Stromal cell of bone marrow (primary cell): Measurements from ENCODE around the gene LGALS12.
"Not testable (repeated sequence)": the region's sequence is repeated elsewhere in the genome, so short reads cannot be mapped to it uniquely, and the experiment has no call there.

Experiments used
- DNase-seq: peaks from one replicate; pipeline ENCODE4 v3.0.0-alpha.2; 2012; ENCODE audit warnings: low read depth

LGALS12 gene

DNA sequence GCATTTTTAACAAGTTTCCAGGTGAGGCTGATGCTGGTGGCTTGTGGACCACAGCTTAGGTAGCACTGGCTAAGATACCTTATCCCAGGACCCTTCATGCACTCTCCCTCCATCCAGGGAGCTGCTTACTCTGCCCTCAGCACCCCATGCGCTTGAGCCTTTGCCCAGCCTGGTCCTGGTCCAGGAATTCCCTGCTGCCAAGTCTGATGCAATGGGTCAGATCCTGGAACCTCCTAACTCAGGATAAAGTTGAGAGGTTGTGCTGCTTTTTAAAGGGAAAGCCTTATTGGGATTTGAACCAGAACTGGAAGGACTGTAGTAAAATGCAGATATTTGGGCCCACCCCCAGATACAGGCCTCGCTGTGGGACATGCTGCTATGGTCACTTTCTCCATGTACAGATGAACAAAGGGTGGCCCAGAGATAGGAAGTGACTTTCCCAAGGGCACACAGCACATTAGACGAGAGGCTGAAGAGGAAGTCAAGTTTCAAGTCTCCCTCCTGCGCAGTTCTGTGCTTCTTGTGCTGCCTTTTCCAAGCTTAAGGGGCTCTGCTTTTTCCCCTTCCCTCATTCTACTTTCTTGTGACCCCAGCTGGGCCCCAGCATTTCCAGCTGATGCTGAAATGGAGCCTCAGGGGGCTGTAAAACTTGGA is 824 bp upstream of the LGALS12 start:
- no peak for DNase-seq

DNA sequence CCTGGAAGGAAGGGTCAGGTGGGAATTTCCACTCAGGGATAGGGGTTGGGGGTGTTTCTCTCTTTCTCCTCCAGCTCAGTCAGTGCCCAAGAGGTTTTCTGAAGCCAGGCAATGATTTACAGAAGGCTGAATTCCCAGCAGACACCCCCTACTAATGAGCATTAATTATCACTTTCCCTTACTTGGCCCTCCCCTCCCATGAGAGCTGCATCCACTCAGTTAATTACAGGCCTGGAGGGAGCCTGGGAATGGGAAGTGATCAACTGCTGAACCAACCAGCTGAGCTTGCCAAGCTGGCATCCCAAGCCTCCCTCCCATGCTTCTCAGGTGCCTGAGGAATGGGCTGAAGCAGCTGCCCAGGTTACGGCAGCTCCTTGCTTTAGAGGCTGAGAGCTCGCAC is 992 bp downstream of the LGALS12 start:
- DNase-seq: no peak

DNA sequence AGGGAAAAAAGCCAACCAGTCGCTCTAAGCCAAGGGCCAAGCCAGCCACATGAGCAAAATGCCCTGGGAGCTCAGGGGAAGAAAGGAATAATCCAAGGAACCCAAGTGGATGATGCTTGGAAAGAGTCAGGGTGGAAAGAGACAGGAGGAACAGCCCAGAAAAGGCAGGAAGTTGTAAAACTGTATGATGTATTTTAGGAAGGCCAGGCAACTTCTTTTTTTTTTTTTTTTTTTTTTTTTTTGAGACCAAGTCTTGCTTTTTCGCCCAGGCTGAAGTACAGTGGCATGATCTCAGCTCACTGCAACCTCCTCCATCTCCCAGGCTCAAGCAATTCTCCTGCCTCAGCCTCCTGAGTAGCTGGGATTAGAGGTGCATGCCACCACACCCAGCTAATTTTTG is 1.6 kb downstream of the LGALS12 start:
- DNase-seq: no peak

DNA sequence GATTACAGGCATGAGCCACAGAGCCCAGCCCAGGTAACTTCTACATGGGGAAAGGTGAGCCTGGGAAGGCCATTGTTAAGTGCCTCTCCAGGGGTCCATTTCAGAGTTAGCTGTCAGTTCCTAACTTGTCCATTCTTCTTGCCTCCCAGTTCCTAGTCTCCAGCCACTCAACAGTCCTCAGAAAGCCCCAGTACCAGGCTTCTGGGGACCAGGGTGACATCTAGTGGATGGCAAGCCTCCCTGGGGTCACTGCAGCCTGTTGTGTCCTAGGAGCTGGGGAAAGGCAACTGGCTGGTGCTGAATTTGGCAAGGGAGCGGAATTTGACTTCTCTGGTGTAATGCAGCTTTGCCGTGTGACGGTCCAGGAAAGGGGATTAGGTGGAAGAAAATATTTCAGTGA is 2.1 kb downstream of the LGALS12 start:
- DNase-seq: no peak

DNA sequence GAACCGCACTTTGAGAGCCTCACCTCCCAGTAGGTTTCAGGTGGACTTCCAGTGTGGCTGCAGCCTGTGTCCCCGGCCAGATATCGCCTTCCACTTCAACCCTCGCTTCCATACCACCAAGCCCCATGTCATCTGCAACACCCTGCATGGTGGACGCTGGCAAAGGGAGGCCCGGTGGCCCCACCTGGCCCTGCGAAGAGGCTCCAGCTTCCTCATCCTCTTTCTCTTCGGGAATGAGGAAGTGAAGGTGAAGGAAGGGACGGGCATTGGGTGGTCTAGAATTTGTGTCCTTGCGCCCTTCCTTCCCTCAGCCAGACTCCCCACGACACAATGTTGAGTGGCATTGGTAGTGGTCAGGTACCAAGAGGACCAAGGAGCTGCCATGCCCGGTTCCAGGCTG is 2.9 kb downstream of the LGALS12 start:
- no peak for DNase-seq

DNA sequence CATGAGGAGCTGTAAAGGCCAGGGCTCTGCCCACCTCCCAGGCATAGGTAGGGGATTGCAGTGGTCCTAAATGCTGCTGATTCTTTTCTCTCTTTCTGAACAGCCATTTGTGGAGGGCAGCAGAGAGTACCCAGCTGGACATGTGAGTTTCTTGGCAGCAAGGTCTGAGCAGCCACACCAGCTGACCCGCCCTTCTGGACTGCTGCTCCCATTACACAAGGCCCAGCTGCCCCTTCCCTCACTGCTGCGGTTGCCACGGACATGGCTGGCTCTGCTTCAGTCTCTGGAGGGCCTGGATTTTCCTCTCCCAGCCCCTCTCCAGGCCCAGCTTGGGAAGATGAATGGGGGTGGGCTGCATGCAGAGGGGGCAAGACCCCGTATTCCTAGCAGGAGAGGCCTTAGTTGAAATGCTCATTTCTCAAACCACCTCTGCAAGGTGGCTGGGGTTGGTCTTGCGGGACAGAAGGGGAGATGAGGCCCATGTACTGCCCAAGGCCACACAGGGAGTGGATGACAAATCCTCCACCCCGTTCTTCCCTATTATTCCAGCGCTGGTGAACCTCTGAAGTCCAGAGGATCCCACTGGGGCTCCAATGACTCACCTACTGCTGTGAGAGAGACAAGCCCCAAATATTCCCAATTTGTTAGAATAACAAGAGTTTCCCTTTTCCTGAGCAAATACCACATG is 4.6 kb downstream of the LGALS12 start:
- DNase-seq: peak; percentile 89

DNA sequence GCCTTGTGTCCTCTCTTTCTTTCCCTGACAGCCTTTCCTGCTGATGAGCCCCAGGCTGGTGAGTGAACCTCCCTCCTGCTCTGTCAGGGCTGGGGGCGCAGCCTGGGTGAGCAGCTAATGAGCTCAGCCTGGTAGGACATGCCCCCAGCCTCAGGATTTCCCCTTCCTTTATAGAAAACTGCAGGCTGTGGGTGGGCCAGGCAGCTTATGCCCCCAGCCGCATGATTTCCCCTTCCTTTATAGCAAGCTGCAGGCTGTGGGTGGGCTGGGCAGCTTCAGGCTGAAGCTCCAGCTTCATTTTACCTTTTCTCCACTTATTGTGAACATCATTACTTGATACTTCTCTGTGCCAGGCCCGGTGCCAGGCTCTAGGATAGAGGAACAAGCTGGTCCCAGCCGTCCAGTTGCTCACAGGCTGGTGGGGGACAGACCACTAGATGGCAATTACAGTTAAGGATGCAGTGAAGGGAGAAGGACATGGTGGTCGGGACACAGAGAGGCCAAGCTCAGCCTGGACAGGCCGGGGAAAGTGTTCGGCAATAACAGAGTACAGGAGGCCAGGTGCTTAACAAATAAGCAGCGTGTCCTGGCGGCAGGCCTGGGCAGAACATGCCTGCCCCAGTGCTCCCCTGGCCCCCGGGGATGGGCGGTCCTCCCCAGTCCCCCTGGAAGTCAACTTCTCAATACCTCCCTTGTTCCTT is 5.3 kb downstream of the LGALS12 start:
- DNase-seq: no peak

DNA sequence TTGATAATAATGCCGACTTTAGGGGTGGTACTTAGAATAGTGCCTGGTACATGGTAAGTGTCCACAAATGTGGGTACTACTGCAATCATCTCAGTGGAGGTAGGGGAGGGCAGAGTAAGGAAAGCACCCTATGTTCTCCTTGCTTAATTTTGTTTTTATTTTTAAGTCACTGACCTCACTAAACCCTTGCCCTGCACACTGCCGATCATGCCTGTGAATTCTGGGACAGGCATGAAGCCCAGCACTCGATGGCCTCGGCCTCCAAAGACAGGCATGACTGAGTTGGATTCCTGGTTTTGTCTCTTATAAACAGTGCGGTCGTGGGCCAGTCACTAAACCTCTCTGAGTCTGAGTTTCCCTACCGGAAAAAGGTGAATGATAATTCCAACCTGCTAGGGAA is 6.9 kb downstream of the LGALS12 start:
- DNase-seq: no peak

DNA sequence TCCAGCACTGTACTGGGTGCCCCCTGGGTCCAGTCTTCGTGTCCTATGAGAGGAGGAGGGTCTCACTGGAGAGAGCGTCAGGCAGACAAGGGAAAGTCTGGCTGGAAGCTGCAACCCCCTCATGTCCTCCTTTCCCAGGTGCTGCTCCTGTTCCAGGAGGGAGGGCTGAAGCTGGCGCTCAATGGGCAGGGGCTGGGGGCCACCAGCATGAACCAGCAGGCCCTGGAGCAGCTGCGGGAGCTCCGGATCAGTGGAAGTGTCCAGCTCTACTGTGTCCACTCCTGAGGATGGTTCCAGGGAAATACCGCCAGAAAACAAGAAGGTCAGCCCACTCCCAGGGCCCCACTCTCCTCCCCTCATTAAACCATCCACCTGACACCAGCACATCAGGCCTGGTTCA is 10.2 kb downstream of the LGALS12 start:
- no peak for DNase-seq

DNA sequence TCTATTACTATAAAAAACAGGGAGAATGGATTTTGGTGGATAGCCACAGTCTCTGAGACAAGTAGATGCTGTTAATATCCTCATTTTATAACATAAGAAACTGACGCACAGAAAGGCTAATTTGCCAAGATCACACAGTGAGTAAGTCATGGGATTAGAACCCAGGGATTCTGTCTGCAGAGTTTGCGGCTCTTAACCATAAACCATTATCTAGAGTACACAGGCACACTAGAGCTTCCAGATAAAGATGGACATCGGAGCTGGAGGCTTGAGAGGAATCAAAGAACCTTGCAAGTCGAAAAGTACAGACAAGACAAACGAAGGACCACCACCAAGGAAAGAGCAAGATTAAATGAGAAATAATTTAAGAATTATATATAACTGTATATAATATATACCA is 11.3 kb downstream of the LGALS12 start:
- no peak for DNase-seq

DNA sequence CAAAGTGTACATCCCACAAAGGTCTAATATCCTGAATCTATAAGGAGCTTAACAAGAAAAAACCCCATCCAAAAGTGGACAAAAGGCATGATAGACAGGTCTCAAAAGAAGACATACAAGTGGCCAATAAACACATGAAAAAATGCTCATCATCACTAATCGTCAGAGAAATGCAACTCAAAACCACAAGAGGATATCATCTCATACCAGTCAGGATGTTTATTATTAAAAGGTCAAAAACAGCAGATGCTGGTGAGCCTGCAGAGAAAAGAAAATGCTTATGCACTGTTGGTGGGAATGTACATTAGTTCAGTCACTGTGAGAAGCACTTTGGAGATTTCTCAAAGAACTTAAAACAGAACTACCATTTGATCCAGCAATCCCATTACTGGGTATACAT is 12.7 kb downstream of the LGALS12 start:
- DNase-seq: no peak

DNA sequence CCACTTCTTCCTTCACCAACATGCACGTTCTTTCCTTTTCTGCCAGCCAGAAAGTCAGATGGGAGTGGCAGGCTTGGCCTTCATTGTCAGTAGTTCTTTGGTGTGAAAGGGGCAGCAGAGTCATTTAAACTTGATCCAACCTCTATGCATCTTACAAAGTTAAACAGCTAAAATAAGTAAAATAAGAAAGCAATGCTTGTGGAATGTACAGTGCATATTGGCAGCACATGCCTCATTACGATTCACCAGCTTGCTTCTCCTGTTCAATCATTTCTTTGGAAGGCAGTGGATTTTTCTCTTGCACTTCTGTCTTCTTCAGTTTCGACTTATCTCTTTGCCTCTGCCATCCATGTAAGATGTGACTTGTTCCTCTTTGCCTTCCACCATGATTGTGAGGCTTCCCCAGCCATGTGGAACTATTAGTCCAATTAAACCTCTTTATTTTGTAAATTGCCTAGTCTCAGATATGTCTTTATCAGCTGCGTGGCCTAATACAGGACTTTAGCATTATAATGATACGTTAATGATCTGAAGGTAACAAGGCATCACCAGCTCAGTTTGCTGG is 14.8 kb downstream of the LGALS12 start:
- no peak for DNase-seq

DNA sequence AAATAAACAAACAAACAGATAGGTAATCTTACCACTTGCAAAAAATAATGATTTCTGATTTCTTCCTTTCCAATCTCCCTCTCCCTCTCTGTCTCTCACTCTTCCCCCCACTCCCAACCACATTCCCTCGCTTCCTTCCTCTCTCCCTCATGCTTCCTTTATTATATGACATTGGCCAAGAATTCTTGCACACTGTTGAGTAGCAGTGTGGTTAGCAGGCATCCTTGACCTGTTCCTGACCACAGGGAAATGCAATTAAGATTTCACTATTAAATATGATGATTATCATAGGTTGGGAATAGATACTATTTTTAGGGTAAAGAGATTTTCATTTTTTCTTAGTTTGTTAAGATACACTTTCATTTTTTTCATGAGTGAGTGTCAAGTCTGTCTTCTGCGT is 16.0 kb downstream of the LGALS12 start:
- no peak for DNase-seq

DNA sequence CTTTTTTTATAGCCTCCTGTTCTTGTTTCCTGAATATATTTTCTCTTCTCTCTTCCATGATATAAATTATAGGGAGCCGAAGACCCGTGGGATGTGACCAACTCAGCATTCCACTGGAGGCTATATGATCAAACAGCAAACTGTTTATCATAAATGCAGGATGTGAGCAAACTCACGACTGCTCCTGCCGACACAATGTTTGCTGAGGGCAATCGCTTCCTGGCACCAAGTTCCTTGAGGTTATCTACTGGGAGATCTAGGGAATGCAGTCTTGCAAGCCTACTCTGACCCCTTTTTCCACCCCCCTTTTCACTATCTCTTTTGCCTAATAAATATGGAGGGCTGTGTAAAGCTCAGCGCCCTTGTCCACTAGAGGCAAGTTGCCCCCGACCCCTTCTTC is 17.3 kb downstream of the LGALS12 start:
- DNase-seq: no peak

DNA sequence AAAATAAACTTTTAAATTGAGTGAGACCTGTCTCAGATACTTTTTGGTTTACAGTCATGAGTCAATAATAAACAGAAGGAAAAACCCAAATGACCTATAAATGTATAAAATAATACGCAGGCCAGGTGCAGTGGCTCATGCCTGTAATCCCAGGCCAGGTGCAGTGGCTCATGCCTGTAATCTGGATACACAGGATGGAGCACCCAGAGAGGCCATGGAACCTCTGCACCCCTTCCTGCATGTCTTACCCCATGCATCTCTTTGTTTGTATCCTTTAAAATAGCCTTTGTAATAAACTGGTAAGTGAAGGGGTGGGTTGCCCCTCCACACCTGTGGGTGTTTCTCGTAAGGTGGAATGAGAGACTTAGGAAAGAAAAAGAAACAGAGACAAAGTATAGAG is 21.8 kb downstream of the LGALS12 start:
- no peak for DNase-seq

DNA sequence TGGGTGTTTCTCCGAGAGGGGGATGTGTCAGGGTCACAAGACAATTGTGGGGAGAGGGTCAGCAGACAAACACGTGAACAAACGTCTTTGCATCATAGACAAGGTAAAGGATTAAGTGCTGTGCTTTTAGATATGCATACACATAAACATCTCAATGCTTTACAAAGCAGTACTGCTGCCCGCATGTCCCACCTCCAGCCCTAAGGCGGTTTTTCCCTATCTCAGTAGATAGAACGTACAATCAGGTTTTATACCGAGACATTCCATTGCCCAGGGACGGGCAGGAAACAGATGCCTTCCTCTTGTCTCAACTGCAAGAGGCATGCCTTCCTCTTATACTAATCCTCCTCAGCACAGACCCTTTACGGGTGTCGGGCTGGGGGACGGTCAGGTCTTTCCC is 22.3 kb downstream of the LGALS12 start:
- not testable (repeated sequence) for DNase-seq

DNA sequence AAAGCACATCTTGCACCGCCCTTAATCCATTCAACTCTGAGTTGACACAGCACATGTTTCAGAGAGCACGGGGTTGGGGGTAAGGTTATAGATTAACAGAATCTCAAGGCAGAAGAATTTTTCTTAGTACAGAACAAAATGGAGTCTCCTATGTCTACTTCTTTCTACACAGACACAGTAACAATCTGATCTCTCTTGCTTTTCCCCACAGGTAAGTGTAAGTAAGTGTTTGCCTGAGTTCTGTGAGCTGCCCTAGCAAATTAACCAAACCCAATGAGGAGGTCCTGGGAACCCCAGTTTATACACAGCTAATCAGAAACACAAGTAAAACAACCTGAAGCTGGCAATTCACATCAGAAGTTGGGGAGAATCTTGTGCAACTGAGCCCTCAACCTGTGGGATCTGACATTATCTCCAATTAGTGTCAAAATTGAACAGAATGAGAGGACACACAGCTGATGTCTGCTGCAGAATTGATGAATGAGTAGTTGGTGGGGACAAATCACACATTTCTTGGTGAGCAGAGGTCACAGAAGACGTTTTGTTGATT is 22.9 kb downstream of the LGALS12 start:
- DNase-seq: not testable (repeated sequence)

DNA sequence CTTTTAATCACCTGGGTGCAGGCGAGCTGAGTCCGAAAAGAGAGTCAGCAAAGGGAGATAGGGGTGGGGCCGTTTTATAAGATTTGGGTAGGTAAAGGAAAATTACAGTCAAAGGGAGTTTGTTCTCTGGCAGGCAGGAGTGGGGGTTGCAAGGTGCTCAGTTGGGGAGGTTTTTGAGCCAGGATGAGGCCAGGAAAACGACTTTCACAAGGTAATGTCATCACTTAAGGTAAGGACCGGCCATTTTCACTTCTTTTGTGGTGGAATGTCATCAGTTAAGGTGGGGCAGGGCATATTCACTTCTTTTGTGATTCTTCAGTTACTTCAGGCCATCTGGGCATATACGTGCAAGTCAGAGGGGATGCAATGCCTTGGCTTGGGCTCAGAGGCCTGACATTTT is 23.5 kb downstream of the LGALS12 start:
- not testable (repeated sequence) for DNase-seq

DNA sequence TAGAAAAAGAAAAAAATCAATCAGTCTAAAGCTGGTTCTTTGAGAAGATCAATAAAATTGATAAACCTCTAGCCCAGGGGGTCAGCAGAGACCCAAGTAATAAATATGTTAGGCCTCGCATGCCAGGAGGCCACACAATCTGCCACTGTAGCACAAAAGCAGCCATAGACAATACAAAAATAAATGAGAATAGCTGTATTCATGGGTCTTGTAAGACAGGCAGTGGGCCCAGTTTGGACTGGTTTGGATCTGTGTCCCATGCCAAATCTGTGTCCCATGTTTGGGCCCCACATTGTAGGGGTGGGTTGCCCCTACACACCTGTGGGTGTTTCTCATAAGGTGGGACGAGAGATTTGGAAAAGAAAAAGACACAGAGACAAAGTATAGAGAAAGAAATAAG is 24.1 kb downstream of the LGALS12 start:
- no peak for DNase-seq

DNA sequence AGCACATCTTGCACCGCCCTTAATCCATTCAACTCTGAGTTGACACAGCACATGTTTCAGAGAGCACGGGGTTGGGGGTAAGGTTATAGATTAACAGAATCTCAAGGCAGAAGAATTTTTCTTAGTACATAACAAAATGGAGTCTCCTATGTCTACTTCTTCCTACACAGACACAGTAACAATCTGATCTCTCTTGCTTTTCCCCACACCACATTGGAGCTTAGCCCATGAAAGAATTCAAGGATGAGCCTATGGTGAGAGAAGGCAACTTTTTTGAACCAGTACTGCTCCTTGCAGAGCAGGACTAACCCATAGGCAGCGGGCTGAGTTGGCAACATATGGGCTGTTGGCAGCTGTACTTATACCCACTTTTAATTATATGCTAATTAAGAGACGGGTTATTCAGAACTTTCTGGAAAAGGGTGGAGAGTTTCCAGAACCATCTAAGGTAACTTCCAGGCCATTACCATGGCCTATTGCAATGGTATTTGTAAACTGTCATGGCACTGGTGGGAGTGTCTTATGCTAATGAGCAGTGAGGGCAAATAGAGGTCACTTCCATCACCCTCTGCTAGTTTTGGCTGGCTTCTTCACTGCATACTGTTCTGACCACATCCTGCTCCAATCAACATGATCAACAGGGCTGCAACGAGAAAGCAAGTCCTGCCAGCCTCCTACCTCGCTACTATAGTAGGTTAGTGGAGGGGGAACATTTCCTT is 25.3 kb downstream of the LGALS12 start:
- peak; percentile 77 for DNase-seq

DNA sequence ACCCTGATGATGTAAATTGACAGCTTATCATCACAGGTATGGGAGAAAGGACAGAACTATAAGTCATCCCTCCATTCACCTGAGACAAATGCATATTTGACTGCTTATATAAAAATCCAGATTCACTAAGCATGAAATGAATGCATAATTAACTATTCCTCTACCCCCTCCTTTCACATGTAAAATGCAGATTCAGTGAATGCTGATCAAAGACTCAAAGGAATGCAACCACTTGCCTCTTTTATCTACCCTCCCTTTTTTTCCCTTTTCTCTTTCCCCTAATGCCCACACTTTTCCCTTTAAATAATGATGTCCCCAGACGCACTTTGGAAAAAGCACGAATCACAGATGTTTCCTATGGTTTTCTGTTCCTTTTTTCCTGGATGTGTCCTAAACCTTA is 26.2 kb downstream of the LGALS12 start:
- no peak for DNase-seq

DNA sequence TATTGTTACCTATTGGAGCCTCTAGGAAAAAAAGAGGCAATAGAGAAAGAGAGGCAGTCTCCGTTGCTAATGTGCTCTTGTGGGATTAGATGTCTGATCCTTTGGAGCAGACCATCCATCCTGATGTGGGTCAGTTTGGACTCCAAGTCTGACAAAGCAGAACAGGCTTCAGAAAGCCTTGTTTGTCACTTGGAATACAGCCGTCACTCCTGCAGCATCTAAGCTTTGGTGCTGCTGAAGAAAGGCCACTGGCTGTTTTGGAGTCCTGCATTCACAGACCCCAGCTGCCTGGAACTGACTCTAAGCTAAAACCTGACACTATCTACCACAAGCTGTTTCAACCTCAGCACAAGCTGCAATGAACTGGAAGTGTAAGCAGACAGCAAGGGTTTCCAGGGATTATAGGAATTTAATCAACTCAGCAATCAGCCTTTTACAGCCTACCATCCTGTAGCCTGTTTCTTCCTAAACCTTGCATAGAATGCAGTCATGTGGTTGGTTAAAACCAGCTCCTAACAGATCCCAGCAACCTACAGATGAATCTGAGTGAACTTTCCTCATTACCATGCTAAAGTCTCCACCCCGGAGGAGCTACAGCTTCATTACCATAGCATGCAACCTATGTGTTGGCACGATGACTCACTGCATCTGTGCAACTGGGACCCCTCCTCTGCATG is 27.1 kb downstream of the LGALS12 start:
- DNase-seq: no peak
